Right forelimb (tissue), 1 donor: ENCODE data around the gene ATXN1.
"Not testable (repeated sequence)": the region's sequence is repeated elsewhere in the genome, so short reads cannot be mapped to it uniquely, and the experiment has no call there.

ENCODE experiments used
- DNase-seq: peaks from one replicate; pipeline ENCODE4 v3.0.0-alpha.2; 2018

The ATXN1 gene

DNA sequence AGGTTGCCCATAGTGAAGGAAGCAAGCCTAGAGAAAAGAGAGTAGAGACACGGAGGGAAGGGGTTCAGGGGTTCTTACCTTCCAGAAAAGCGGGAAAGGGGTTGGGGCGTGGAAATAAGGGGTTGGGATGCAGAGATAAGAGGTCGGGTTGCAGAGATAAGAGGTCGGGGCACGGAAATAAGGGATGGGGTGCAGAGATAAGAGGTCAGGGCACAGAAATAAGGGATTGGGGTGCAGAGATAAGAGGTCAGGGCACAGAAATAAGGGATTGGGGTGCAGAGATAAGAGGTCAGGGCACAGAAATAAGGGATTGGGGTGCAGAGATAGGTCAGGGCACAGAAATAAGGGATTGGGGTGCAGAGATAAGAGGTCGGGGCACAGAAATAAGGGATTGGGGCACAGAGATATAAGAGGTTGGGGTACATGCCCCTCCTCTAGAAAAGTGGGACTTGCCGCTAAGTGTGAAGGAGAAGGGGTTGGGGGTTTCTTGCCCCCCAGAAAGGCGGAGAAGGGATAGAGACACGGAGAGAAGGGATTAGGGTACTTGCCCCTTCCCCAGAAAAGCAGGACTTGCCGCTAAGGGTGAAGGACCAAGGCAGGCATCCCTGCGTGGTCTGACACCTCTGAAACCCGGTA lies 497.7 kb downstream of the ATXN1 start:
- not testable (repeated sequence) for DNase-seq

GRCh38 chr6:16262773-16263172 lies 498.5 kb downstream of the ATXN1 start:
- DNase-seq, result not testable (repeated sequence)

DNA sequence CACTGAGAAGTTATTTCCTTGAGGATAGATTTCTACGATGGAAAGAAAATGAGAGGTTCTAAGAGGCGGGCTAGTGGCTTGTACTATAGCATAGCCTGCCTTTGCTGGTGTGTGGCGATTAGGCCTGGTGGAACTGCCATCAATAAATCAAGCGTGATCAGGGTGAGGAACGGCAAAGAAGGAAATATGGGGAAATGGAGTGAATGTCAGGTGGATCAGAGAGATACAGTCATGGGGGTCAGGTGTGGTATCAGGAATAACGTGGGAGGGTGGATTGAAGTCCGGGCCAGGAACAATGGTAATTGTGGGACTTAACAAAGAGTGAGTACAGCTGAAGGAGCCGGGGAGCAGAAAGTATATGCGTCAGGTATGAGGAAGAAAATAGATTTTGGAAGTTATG lies 500.7 kb downstream of the ATXN1 start:
- not testable (repeated sequence) for DNase-seq

DNA sequence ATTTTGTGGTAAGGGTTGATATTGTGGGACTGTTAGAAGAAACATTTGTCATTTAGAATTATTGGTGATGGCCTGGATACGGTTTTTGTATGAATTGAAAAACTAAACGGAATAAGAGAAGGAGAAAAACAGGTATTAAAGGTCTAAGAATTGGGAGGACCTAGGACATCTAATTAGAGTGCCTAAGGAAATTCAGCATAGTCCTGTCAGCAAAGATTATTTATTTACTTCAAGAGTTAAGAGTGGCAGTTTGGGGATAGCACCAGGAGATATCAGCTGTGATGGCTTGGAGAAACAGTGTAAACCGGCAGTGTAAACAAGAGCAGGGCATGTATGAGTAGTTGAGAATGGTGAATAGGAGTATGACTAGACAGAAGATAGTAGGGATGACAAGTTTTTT lies 501.7 kb downstream of the ATXN1 start:
- not testable (repeated sequence) for DNase-seq

GRCh38 chr6:16258709-16259075 lies 502.6 kb downstream of the ATXN1 start:
- DNase-seq, result no peak

DNA sequence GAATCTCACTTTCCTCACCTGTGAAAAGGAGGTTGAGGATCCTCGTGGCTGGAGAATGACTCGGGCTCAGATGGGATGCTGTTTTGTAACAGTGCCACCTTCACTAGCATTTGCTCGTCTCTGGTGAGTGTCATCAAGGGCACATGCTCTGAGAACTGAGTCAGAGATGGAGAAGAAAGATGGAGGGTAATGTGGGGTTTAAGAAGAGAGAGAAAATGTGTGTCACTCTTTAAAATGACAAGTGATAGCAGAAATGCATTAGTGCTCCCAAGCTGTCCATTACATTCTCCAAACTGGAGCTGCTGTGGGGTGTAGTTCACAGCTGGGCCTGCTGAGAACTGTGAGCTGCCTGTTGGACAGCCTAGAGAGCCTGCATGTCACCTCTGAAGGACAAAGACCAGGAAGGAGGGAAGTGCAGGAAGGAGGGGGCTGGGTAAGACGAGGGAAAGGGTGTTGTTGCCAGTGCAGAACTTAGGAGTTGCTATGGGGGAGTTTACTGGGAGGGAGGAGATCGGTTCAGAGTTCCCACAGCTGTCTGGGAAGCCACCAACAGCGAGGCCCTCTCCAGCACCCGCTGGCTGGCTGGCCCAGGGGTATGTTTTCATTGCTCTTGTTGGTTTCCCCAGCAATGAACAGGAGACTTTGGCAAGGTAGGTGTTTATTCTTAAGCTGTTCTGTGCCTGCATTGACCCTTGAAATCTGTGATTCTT lies 503.1 kb downstream of the ATXN1 start:
- peak; percentile 60 for DNase-seq

DNA sequence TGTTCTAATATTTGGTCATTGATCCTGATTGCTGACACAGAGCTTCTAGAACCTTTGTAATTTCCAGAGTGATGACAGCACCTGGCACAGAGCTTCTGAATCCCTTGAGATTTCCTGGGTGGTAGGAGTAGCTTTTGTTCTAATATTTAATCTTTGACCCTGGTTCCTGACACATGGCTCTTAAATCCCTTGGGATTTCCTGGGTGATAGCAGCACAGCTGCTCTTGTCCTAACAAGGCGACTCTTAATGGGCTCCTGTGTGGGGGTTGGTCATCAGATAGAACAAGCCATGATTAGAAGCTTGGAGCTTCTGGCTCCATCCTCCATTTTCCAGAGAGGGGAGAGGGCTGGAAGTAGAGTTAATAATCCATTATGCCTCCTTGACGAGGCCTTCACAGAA lies 504.5 kb downstream of the ATXN1 start:
- DNase-seq, result no peak

GRCh38 chr6:16254535-16254934 lies 506.7 kb downstream of the ATXN1 start:
- no peak for DNase-seq

DNA sequence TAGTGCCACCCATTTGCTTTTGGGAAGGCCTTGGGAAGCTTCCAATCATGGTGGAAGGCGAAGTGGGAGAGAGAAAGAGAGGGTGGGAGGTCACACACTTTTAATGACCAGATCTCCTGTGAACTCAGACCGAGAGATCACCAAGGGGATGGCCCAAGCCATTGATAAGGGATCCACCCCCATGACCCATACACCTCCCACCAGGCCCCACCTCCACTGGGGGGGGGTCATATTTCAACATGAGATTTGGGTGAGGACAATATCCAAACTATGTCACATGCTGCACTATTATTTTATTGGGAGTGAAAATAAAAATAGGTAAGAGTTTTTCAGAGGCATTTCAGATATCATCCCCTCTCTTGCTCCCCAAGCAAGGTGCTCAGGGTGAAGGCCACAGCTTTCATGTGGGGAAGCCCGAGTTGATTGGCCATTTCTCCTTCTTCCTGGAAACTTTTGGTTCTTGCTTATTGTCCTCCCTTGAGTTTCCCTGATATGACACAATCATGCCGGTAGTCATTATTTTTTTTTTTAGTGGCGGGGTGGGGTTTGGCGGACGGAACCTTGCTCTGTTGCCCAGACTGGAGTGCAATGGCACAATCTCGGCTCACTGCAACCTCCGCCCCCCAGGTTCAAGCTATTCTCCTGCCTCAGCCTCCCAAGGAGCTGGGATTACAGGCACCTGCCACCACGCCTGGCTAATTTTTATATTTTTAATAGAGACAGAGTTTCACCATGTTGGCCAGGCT lies 507.7 kb downstream of the ATXN1 start:
- no peak for DNase-seq

DNA sequence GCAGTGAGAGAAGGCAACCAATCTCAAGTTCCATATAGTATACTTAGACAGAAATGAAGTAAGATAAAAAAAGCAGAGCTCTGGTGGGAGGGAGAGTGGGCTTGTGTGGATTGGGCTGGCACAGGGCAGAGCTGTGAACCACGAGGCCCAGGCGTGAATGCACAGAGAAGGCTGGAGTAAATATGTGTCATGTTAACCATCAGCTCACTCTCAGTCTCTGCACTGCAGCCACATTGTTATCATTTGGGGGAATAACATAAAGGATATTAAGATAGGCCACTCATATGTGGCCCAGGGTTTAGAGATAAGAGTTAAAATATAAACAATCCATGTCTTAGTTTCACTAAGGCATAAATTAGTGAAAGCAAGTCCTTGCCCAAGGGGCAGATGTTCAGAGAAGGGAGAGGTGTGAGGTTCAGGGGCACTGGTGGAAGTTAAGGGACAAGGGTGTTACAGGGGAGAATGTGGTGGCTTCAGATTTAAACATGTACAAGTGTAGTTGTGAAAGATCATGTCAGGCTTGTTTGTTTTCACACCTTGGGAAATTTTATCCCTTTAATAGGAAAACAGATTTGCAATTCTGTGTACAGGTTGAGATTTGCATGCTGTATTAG lies 508.5 kb downstream of the ATXN1 start:
- no peak for DNase-seq

DNA sequence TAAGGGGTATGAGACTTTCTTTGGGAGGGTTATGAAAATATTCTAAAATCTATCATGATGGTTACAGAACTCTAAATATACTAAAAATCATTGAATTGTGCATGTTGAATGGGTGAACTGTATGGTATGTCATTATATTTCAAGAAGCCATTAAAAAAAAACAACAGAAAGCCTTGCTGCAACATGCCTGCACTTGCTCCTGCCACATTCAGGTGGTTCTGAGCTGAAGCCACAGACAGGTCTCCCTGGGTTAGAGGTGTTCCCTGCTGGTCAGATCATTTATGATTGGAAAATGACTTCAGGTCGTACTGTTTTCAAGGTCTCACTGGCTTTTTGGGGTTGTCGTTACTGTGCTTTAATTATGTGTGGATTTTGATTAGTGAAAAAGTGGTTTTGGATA lies 509.6 kb downstream of the ATXN1 start:
- no peak for DNase-seq

DNA sequence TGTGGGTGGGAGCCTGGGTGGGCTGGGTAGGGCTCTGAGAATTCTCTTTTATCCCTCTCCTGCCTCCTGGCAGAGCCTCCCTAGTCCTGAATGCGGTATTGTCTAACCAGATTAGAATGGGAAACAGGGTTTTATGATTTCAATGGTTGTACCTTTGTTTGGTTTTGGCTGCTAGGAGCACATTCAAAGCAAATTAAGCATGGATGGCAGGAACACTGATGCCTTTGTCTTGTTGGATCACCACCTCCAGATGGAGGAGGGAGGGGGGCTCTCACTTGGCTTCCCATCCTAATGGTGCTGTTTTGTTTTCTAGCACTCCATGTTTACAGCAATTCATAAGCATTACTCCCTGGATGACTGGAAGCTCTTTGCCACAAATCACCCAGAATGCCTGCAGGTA lies 511.3 kb downstream of the ATXN1 start:
- no peak for DNase-seq
